Psoas muscle (tissue), 8 donors: ENCODE results near the gene AOPEP. TPM values are rescaled to one million over a fixed set of nuclear protein-coding genes. Genes with fewer than 3 reads are reported as not detected.

ENCODE experiments used
- ATAC-seq, 4 donors: fragments of 200-7000 bp; cut with Tn5 transposase; one replicate each; pipeline ENCODE4 v1.9.1; 2020; ENCODE audit warnings: moderate library complexity in 3 of 4, mild to moderate bottlenecking in 2 of 4
- DNase-seq, 2 donors: peaks; one replicate each; pipeline ENCODE4 v3.0.0-alpha.2; 2020
- H3K27ac ChIP-seq: fragments of 200-600 bp; one replicate; pipeline ENCODE4 v1.8.0; 2022
- H3K27me3 ChIP-seq, 3 donors: fragments of 200-600 bp in 1 of 3; one replicate each; pipeline versions ENCODE4 v1.6.1 to v1.8.0; 2013 to 2022; ENCODE audit warnings: low read length in 2 of 3, mild to moderate bottlenecking in 2 of 3, moderate library complexity in 1 of 3; ENCODE audit not compliant: insufficient read depth in 3 of 3
- H3K36me3 ChIP-seq, 2 donors: fragments of 200-600 bp in 1 of 2; one replicate each; pipeline versions ENCODE4 v1.6.1 to v1.8.0; 2013 to 2022; ENCODE audit warnings: low read depth in 1 of 2, mild to moderate bottlenecking in 1 of 2, moderate library complexity in 1 of 2; ENCODE audit not compliant: insufficient read depth in 1 of 2
- H3K4me1 ChIP-seq: fragments of 200-600 bp; one replicate; pipeline ENCODE4 v1.8.0; 2022
- H3K4me3 ChIP-seq: fragments of 200-600 bp; one replicate; pipeline ENCODE4 v1.8.0; 2022; ENCODE audit warnings: mild to moderate bottlenecking
- H3K9me3 ChIP-seq: fragments of 200-600 bp; one replicate; pipeline ENCODE4 v1.8.0; 2022
- CTCF ChIP-seq: fragments of 200-600 bp; IDR thresholded peaks from one replicate; pipeline ENCODE4 v1.8.0; 2022; ENCODE audit warnings: antibody characterized with exemption
- WGBS, 3 donors: extraction: QIAGEN DNeasy Blood & Tissue Kit; methylation state at CpG; one replicate each; pipeline versions ENCODE4 v1.1.6 to v1.1.7; 2013; 5-methylcytosine and 5-hydroxymethylcytosine counted together
- intact Hi-C, 2 donors: fragments of 100-400 bp; cut with DNase I; formaldehyde crosslinking; loops; one replicate each; pipeline versions ENCODE4 v1.11.0 to v1.14.2; 2022
- polyA plus RNA-seq, 3 donors: library from polyadenylated mRNA; stranded (reverse); fragments of 200-250 nt; gene quantifications; one replicate each; pipeline ENCODE4 v1.2.3, GENCODE V29; 2013
- total RNA-seq, 4 donors: library from RNA; stranded (reverse); fragmentation: NEBNext Ultra II Directional in 2 of 4; extraction: Animal tissue kit (Norgen Biotek cat#: 25700) in 2 of 4; gene quantifications; one replicate each; pipeline versions ENCODE4 v1.2.1 to v1.2.4, GENCODE V29; 2021 to 2023
- donor health status: healthy with polysubstance abuse.
- donor health status: DM: no; HTN: no; CAD: no; lungs with moderate emphysema.
- donor health status: Bipolar disorder and iron deficiency.
- donor health status: healthy.
- donor health status: DM: yes; HTN: yes; CAD: no.
- donor health status: DM: no; HTN: no; CAD: no.
- donor health status: DM: no; HTN: no; CAD: no.
- donor health status: DM: yes; HTN: yes; CAD: no.

AOPEP gene
- total and polyA plus RNA-seq, 7 donors: 46.4 to 96.9 (median 78.6) TPM

- intact Hi-C loops: no loop called here
- TF ChIP-seq CTCF: no peak
- no peaks in the 10 kb centered on the region for H3K27me3 ChIP-seq
- peaks cover 29% of the 10 kb centered on the region for H3K4me1 ChIP-seq
- H3K9me3 ChIP-seq: no peaks in the 10 kb centered on the region
- H3K36me3 ChIP-seq: peaks cover 3 to 46% of the 10 kb centered on the region in 2 donors
- WGBS, 3 donors: 64 to 75% (median 68%) methylated on average over 18 of the region's 18 CpGs
- no peak for DNase-seq
- H3K27ac ChIP-seq: peak overlapping the region; percentile 42
- H3K4me3 ChIP-seq: no peak overlapping the region
- ATAC-seq: no peak
Observed at GRCh38 chr9:95107001-95107749, 380.7 kb downstream of the AOPEP start.

DNA sequence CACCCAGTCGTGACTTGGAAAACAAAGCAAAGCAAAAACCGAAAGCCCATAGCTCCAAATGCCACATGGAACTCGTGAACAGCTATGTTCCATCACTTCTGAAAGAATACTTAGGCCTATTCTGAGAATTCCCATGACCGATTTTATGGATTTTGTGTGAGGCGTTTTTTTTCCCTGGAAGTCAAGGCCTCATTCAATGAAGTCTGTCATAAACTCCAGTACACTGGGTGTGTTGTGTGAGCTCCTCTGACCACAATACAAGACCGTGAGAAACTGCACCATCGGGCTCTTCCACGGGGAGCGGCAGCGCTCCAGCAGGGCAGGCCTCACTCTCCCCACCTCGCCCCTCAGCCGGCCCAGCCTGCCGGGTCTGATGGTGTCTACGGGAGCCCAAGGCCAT is 381.5 kb downstream of the AOPEP start:
- H3K9me3 ChIP-seq: no peaks in the 10 kb centered on the region
- no peak for TF ChIP-seq CTCF
- no peak overlapping the region for H3K4me3 ChIP-seq
- DNase-seq (no peak), ATAC-seq (no peak)
- no peaks in the 10 kb centered on the region for H3K27me3 ChIP-seq
- H3K4me1 ChIP-seq: peaks cover 29% of the 10 kb centered on the region
- WGBS, 3 donors: 62 to 81% (median 67%) methylated on average over 14 of the region's 14 CpGs
- H3K36me3 ChIP-seq: peaks cover 3 to 54% of the 10 kb centered on the region in 2 donors
- intact Hi-C loops: no loop called here
- peak overlapping the region; percentile 38 for H3K27ac ChIP-seq

- intact Hi-C loops: no loop called here
- no peaks in the 10 kb centered on the region for H3K9me3 ChIP-seq
- ATAC-seq (peak in 2 of 4 donors; percentile 54 to 66), DNase-seq (no peak)
- no peaks in the 10 kb centered on the region for H3K27me3 ChIP-seq
- no peak for TF ChIP-seq CTCF
- peak overlapping the region; percentile 38 for H3K27ac ChIP-seq
- WGBS, 3 donors: 73 to 92% (median 79%) methylated on average over 5 of the region's 5 CpGs
- H3K4me1 ChIP-seq: peaks cover 25% of the 10 kb centered on the region
- H3K4me3 ChIP-seq: no peak overlapping the region
- peaks cover 3 to 57% of the 10 kb centered on the region in 2 donors for H3K36me3 ChIP-seq
Observed at GRCh38 chr9:95108777-95109176, 382.3 kb downstream of the AOPEP start.

- TF ChIP-seq CTCF: no peak
- DNase-seq: no peak
- Histone ChIP-seq H3K36me3 (peaks cover 3 to 57% of the 10 kb centered on the region in 2 donors), H3K9me3 (no peaks in the 10 kb centered on the region), H3K4me1 (peaks cover 25% of the 10 kb centered on the region), H3K4me3 (no peak overlapping the region), H3K27ac (peak overlapping the region; percentile 59), H3K27me3 (no peaks in the 10 kb centered on the region)
- 79 to 88% (median 81%) methylated on average over 8 of the region's 8 CpGs for WGBS, 3 donors
- no peak for ATAC-seq
- intact Hi-C loops: no loop called here
Observed at GRCh38 chr9:95109456-95109855, 383.0 kb downstream of the AOPEP start.
